ENCODE measurements around the gene TEN1. TPM values are rescaled to one million over a fixed set of nuclear protein-coding genes. Genes with fewer than 3 reads are reported as not detected.
"Not testable (repeated sequence)": the region's sequence is repeated elsewhere in the genome, so short reads cannot be mapped to it uniquely, and the experiment has no call there.

The TEN1 gene
- total and polyA plus RNA-seq, 5 donors: 8.5 to 22.5 (median 10.9) TPM

GRCh38 chr17:76044475-76045007 lies 65.5 kb downstream of the TEN1 start:
- H3K27me3 ChIP-seq (ENCODE audit: control insufficient read depth, insufficient read depth); H3K27ac ChIP-seq (ENCODE audit: low read length): not testable (repeated sequence)
- peak in 1 of 2 donors; percentile 22 for ATAC-seq

GRCh38 chr17:76046064-76046463 lies 67.0 kb downstream of the TEN1 start:
- Histone ChIP-seq H3K27ac (ENCODE audit: low read length) (no peak overlapping the region), H3K4me1 (ENCODE audit: control insufficient read depth, insufficient read depth, low read length) (no peaks in the 10 kb centered on the region), H3K9me3 (ENCODE audit: control insufficient read depth, low read length) (no peaks in the 10 kb centered on the region), H3K27me3 (ENCODE audit: control insufficient read depth, insufficient read depth) (no peaks in the 10 kb centered on the region), H3K4me3 (ENCODE audit: low read length) (no peak overlapping the region)
- ATAC-seq: no peak
- DNase-seq: no peak
- WGBS: 89% methylated on average over 8 of the region's 8 CpGs
- intact Hi-C loops (cut with DNase I): no loop called here

More at GRCh38 chr17:76044475-76045007, 65.5 kb downstream of the TEN1 start:
- H3K4me1 ChIP-seq (ENCODE audit: control insufficient read depth, insufficient read depth, low read length); intact Hi-C loops (cut with DNase I); H3K4me3 ChIP-seq (ENCODE audit: low read length); DNase-seq; H3K9me3 ChIP-seq (ENCODE audit: control insufficient read depth, low read length): not testable (repeated sequence)
- 76% methylated on average over 11 of the region's 11 CpGs for WGBS

GRCh38 chr17:76048025-76048605 lies 69.1 kb downstream of the TEN1 start:
- Histone ChIP-seq H3K4me1 (ENCODE audit: control insufficient read depth, insufficient read depth, low read length) (no peaks in the 10 kb centered on the region), H3K27ac (ENCODE audit: low read length) (no peak overlapping the region), H3K9me3 (ENCODE audit: control insufficient read depth, low read length) (no peaks in the 10 kb centered on the region), H3K4me3 (ENCODE audit: low read length) (no peak overlapping the region), H3K27me3 (ENCODE audit: control insufficient read depth, insufficient read depth) (no peaks in the 10 kb centered on the region)
- WGBS: 81% methylated on average over 9 of the region's 9 CpGs
- intact Hi-C loops (cut with DNase I): no loop called here
- ATAC-seq: no peak
- DNase-seq: no peak

GRCh38 chr17:76048711-76049110 lies 69.7 kb downstream of the TEN1 start:
- H3K27ac ChIP-seq (ENCODE audit: low read length): no peak overlapping the region
- intact Hi-C loops (cut with DNase I): no loop called here
- no peaks in the 10 kb centered on the region for H3K27me3 ChIP-seq (ENCODE audit: control insufficient read depth, insufficient read depth)
- no peak overlapping the region for H3K4me3 ChIP-seq (ENCODE audit: low read length)
- no peaks in the 10 kb centered on the region for H3K4me1 ChIP-seq (ENCODE audit: control insufficient read depth, insufficient read depth, low read length)
- DNase-seq (no peak), ATAC-seq (no peak)
- whole genome bisulfite sequencing: 80% methylated on average over 9 of the region's 9 CpGs
- no peaks in the 10 kb centered on the region for H3K9me3 ChIP-seq (ENCODE audit: control insufficient read depth, low read length)

GRCh38 chr17:76049239-76049638 lies 70.2 kb downstream of the TEN1 start:
- Histone ChIP-seq H3K9me3 (ENCODE audit: control insufficient read depth, low read length) (no peaks in the 10 kb centered on the region), H3K4me1 (ENCODE audit: control insufficient read depth, insufficient read depth, low read length) (no peaks in the 10 kb centered on the region), H3K27ac (ENCODE audit: low read length) (no peak overlapping the region), H3K4me3 (ENCODE audit: low read length) (no peak overlapping the region), H3K27me3 (ENCODE audit: control insufficient read depth, insufficient read depth) (no peaks in the 10 kb centered on the region)
- WGBS: 90% methylated on average over 3 of the region's 3 CpGs
- DNase-seq (no peak), ATAC-seq (no peak)
- intact Hi-C loops (cut with DNase I): no loop called here

- no peak for DNase-seq
- H3K27ac ChIP-seq (ENCODE audit: low read length): no peak overlapping the region
- no peak overlapping the region for H3K4me3 ChIP-seq (ENCODE audit: low read length)
- 91% methylated on average over 15 of the region's 15 CpGs for WGBS
- no peaks in the 10 kb centered on the region for H3K9me3 ChIP-seq (ENCODE audit: control insufficient read depth, low read length)
- intact Hi-C loops (cut with DNase I): no loop called here
- no peak for ATAC-seq
- H3K27me3 ChIP-seq (ENCODE audit: control insufficient read depth, insufficient read depth): no peaks in the 10 kb centered on the region
- H3K4me1 ChIP-seq (ENCODE audit: control insufficient read depth, insufficient read depth, low read length): no peaks in the 10 kb centered on the region
These were observed 70.9 kb downstream of the TEN1 start for GRCh38 chr17:76049836-76050537.

Other genes starting within 250 kb of the TEN1 start
- 10 to 100 TPM; 15.9 to 19.5 (median 17.3) TPM for gene GALK1, start 214.0 kb upstream of the TEN1 start, total RNA-seq
- gene GALK1, start 214.0 kb upstream of the TEN1 start, polyA plus RNA-seq: 22.6 TPM
- 10 to 100 TPM; 18.2 to 22.5 (median 19.9) TPM for gene UNK, start 194.4 kb upstream of the TEN1 start, total RNA-seq
- 20.8 TPM for gene UNK, start 194.4 kb upstream of the TEN1 start, polyA plus RNA-seq
- 10 to 100 TPM; 12.6 to 30.4 (median 27.4) TPM for gene UNC13D, start 134.8 kb upstream of the TEN1 start, total RNA-seq
- gene UNC13D, start 134.8 kb upstream of the TEN1 start, polyA plus RNA-seq: 18.8 TPM
- gene WBP2, start 123.9 kb upstream of the TEN1 start, total RNA-seq: 100 to 1,000 TPM; 112 to 128 (median 118) TPM
- 109 TPM for gene WBP2, start 123.9 kb upstream of the TEN1 start, polyA plus RNA-seq
- gene TRIM47, start 100.7 kb upstream of the TEN1 start, total RNA-seq: 10 to 100 TPM; 24.1 to 25.9 (median 25.3) TPM
- 19.2 TPM for gene TRIM47, start 100.7 kb upstream of the TEN1 start, polyA plus RNA-seq
- gene TRIM65, start 82.3 kb upstream of the TEN1 start, total RNA-seq: 10 to 100 TPM in 1 of 4 donors, 1 to 10 TPM in 3; 5.7 to 10.7 (median 7.7) TPM
- gene TRIM65, start 82.3 kb upstream of the TEN1 start, polyA plus RNA-seq: 7.9 TPM
- gene MRPL38, start 74.4 kb upstream of the TEN1 start, total RNA-seq: 10 to 100 TPM; 64.1 to 94.2 (median 83.8) TPM
- gene MRPL38, start 74.4 kb upstream of the TEN1 start, polyA plus RNA-seq: 57.9 TPM
- 1 to 10 TPM; 4.8 to 5.5 (median 5.1) TPM for gene FBF1, start 38.2 kb upstream of the TEN1 start, total RNA-seq
- 5.0 TPM for gene FBF1, start 38.2 kb upstream of the TEN1 start, polyA plus RNA-seq
- gene ACOX1, start 74 bp upstream of the TEN1 start, total RNA-seq: 10 to 100 TPM; 56.9 to 67.5 (median 62.3) TPM
- 18.7 TPM for gene ACOX1, start 74 bp upstream of the TEN1 start, polyA plus RNA-seq
- gene CDK3, start 21.6 kb downstream of the TEN1 start, total RNA-seq: 1 to 10 TPM; 2.4 to 2.6 (median 2.5) TPM
- 2.9 TPM for gene CDK3, start 21.6 kb downstream of the TEN1 start, polyA plus RNA-seq
- under 1 TPM in 3 of 4 donors, not detected in 1; 0.06 to 0.09 (median 0.09) TPM for gene EVPL, start 48.1 kb downstream of the TEN1 start, total RNA-seq
- gene EVPL, start 48.1 kb downstream of the TEN1 start, polyA plus RNA-seq: 0.02 TPM
- gene SRP68, start 93.3 kb downstream of the TEN1 start, total RNA-seq: 10 to 100 TPM; 59.9 to 63.5 (median 61.5) TPM
- 34.6 TPM for gene SRP68, start 93.3 kb downstream of the TEN1 start, polyA plus RNA-seq
- not detected for gene GALR2, start 95.5 kb downstream of the TEN1 start, total RNA-seq
- not detected for gene GALR2, start 95.5 kb downstream of the TEN1 start, polyA plus RNA-seq
- gene ZACN, start 99.9 kb downstream of the TEN1 start, total RNA-seq: not detected
- gene ZACN, start 99.9 kb downstream of the TEN1 start, polyA plus RNA-seq: 1.5 TPM
- 10 to 100 TPM; 74.5 to 93.5 (median 84.8) TPM for gene EXOC7, start 124.5 kb downstream of the TEN1 start, total RNA-seq
- 40.4 TPM for gene EXOC7, start 124.5 kb downstream of the TEN1 start, polyA plus RNA-seq
- gene FOXJ1, start 162.0 kb downstream of the TEN1 start, total RNA-seq: not detected
- gene FOXJ1, start 162.0 kb downstream of the TEN1 start, polyA plus RNA-seq: not detected